Stimulated activated CD8-positive, alpha-beta memory T cell treated with anti-CD3 and anti-CD28 coated beads, Interleukin-15, amount 100 ng/mL, for 4 hours (primary cell): ENCODE measurements around the gene GNB3.
A peak's percentile ranks its signal among the peaks of the same experiment; 100 is the strongest.
"Not testable (repeated sequence)": the region's sequence is repeated elsewhere in the genome, so short reads cannot be mapped to it uniquely, and the experiment has no call there.

Source experiments
- DNase-seq, 2 donors: peaks; one replicate each; pipeline ENCODE4 v3.0.0-alpha.2; 2020; ENCODE audit warnings: low read depth in 2 of 2

GNB3 gene

GRCh38 chr12:6860942-6861341 lies 20.2 kb downstream of the GNB3 start:
- DNase-seq: no peak

- DNase-seq: no peak
Measured at GRCh38 chr12:6861391-6861790, 20.7 kb downstream of the GNB3 start.

DNA sequence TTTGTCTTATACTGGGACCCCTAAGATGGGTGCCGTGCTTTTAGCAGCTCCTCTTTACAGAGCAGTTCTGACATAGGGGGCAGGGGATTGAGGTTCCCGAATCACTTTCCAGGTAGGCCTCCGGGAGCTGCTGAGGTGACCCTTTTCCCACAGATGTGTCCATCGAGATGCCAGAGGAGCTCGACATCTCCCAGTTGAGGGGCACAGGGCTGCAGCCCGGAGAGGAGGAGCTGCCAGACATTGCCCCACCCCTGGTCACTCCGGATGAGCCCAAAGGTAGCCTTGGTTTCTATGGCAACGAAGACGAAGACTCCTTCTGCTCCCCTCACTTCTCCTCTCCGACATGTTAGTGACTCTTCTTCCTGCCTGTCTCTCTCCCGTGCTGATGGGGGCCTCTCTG lies 22.3 kb downstream of the GNB3 start:
- no peak for DNase-seq

- no peak for DNase-seq
Measured at GRCh38 chr12:6863586-6864321, 23.0 kb downstream of the GNB3 start.

GRCh38 chr12:6865307-6865706 lies 24.6 kb downstream of the GNB3 start:
- DNase-seq: not testable (repeated sequence)

GRCh38 chr12:6866163-6866919 lies 25.6 kb downstream of the GNB3 start:
- no peak for DNase-seq

GRCh38 chr12:6866920-6867412 lies 26.2 kb downstream of the GNB3 start:
- no peak for DNase-seq

- DNase-seq: peak; percentile 45 to 61
Measured at GRCh38 chr12:6867413-6868210, 26.9 kb downstream of the GNB3 start, which contains the start of gene TPI1. Gene TPI1 (plus strand): TSS chr12:6867531. CDS start chr12:6867567, 36 bp downstream.

GRCh38 chr12:6868211-6869048 lies 27.7 kb downstream of the GNB3 start:
- no peak for DNase-seq

- peak; percentile 53 to 71 for DNase-seq
Measured at GRCh38 chr12:6869049-6870021, 28.6 kb downstream of the GNB3 start.

DNA sequence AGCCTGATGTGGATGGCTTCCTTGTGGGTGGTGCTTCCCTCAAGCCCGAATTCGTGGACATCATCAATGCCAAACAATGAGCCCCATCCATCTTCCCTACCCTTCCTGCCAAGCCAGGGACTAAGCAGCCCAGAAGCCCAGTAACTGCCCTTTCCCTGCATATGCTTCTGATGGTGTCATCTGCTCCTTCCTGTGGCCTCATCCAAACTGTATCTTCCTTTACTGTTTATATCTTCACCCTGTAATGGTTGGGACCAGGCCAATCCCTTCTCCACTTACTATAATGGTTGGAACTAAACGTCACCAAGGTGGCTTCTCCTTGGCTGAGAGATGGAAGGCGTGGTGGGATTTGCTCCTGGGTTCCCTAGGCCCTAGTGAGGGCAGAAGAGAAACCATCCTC lies 29.6 kb downstream of the GNB3 start:
- not testable (repeated sequence) for DNase-seq

- DNase-seq: no peak
Measured at GRCh38 chr12:6871052-6871957, 30.6 kb downstream of the GNB3 start.

GRCh38 chr12:6872073-6873048 lies 31.6 kb downstream of the GNB3 start:
- DNase-seq: peak; percentile 60 to 63

DNA sequence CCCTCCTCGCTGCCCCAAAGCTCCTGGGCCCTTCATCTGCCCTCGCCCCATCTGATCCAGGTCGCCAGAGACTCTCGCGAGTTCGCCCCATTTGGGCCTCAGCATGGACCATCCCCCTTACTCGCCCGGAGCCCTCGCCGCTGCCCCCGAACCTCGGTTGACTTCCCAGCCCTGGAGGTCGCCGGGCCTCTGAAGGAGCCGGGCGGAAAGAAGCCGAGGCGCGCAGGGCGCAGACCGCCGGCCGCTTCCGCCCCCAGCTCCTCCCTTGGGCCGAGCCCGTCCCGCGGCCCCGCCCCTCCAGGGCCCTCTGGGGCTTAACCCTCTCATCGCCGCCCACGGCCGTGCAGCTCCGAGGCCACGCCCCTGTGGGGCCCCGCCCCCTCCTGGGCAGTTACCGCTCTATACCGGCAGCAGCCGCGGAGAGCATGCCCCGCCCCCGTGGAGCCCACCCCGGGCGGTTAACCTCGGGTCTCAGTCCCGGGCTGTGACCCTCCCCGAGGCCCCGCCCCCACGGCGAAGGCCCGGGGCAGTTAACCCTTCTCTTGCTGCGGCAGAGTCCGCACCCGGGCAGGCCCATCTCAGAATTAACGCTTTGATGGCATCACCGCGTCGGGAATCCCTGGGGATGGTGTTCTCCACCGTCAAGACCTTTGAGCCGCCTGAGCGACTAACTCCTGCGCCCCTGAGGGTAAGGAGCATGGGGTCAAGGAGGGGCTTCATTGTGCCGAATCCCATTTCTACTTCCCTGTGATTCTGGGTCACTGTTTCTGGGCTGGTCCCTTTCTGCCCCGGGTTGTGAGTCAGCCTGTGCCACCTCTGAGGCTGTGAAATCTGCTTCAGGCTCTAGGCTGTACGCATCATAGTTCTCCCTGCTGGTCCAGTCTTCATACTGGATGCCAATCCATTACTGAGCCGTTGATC lies 32.6 kb downstream of the GNB3 start, which contains the start of gene SPSB2:
Gene SPSB2, minus strand, starts transcription at position 210 of the 921 bp plus-strand sequence. CDS start 402 bp downstream, outside the sequence.
- peak; percentile 97 to 99 for DNase-seq

DNA sequence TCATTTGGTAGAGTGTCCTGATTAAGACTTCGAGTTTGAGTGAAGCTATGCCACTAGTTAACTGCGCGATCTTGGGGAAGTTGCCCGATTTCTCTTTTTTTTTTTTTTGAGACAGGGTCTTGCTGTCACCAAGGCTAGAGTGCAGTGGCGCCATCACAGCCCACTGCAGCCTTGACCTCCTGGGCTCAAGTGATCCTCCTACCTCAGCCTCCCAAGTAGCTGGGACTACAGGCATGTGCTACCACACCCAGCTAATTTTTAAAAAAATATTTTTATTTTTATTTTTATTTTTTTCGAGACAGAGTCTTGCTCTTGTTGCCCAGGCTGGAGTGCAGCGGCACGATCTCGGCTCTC lies 33.3 kb downstream of the GNB3 start:
- not testable (repeated sequence) for DNase-seq

DNA sequence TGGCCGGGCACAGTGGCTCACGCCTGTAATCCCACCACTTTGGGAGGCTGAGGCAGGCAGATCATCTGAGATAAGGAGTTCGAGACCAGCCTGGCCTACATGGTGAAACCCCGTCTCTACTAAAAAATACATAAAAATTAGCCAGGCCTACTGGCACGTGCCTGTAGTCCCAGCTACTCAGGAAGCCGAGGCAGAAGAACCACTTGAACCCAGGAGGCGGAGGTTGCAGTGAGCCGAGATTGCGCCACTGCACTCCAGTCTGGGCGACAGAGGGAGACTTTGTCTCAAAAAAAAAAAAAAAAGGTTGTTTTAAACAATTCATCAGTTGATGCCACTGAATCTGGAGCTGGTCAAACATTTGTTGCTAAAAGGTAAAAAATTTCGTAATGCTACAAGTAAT lies 39.1 kb downstream of the GNB3 start:
- DNase-seq: not testable (repeated sequence)
